HG03045 (cell line): Measurements from ENCODE around the gene ATF5.

Source experiments
- ATAC-seq: cut with Tn5 transposase; IDR thresholded peaks from one replicate; pipeline ENCODE4 v1.9.1; 2021; ENCODE audit warnings: mild to moderate bottlenecking, moderate library complexity; ENCODE audit not compliant: unreplicated experiment

Gene ATF5

DNA sequence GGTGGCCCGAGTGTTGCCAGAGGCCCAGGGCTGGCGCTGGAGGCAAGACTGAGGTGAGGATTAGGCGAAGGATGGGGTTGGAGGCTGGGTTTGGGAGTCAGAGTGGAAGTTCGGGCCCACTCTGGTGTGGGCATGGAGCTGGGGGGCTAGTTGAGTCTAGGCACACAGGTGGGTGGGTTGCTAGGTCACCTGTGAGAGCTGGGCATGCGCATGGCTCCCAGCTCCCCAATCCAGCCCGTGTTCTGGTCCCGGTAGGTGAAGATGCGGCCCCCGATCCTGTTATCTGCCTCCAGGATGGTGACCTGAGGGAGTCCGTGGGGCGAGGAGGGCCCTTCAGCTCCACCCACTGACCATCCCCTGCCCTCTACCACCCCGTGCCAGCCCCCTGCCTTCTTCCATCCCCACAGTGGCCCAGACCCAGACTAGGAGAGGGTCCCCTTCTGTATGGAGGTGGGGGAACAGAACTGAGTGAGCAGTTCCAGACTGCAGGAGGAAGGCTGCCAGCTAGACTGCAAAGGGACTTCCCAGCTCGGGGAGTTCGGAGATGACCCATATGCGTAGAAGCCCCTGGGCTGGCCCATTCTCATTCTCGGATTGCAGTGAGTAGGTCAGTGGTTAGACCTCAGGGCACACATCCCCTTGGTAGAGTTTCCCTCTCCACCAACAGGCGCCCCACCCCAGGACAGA lies 34.0 kb upstream of the ATF5 start:
- no peak for ATAC-seq

GRCh38 chr19:49895566-49896297 lies 33.3 kb upstream of the ATF5 start:
- ATAC-seq, result no peak

GRCh38 chr19:49896863-49897621 lies 32.0 kb upstream of the ATF5 start, which contains the start of gene IL4I1:
Gene IL4I1, minus strand, starts transcription at chr19:49896887. Its CDS starts 727 bp downstream, at chr19:49896160.
- ATAC-seq, result no peak

DNA sequence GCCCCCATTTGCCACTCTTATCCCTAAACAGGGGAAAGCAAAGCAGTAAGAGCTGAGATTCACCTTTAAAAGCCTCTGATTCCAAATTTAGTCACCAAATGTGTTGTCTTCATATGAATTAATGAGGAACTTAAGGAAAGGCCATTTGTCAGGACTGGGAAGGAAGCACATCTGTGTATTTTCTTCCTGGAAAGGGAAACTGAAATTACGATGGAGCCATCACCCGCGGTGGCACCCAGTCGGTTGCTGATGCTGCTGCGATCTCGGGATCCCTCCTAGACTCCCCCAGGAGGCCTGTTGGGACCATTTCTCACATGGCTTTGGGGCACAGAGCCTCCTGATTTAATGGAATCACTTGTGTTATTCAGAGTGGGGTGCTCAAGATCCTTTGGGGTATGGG lies 24.9 kb upstream of the ATF5 start:
- no peak for ATAC-seq

GRCh38 chr19:49906879-49907564 lies 22.0 kb upstream of the ATF5 start:
- ATAC-seq, result no peak

DNA sequence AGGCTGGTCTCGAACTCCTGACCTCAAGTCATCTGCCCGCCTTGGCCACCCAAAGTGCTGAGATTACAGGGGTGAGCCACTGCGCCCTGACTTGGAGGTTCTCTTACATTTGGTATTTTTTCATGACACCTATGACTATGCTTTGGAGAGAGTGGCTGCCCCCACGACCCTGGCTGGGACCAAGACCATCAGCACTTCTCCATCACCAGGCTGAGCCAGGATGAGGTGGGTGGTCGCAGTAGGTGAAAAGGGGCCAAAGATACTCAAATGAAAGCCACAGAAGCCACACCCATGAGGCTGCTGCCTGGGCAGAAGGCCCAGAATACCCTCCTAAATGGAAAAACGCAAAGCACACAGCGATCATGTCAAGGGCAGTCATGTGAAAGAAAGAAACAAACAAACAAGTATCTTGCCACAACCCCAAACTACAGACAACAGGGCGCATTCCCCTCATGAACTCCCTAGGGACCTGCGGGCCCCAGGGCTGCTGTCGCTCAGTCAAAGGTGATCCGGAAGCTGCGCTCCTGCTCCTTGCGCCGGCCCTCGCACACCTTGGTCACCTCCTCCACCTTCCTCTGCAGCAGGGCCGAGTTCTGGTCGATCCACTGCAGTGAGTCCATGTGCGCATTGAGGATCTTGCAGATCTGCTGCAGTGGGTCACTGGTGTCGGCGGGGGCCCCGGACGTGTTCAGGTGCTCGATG lies 21.1 kb upstream of the ATF5 start:
- ATAC-seq, result no peak

DNA sequence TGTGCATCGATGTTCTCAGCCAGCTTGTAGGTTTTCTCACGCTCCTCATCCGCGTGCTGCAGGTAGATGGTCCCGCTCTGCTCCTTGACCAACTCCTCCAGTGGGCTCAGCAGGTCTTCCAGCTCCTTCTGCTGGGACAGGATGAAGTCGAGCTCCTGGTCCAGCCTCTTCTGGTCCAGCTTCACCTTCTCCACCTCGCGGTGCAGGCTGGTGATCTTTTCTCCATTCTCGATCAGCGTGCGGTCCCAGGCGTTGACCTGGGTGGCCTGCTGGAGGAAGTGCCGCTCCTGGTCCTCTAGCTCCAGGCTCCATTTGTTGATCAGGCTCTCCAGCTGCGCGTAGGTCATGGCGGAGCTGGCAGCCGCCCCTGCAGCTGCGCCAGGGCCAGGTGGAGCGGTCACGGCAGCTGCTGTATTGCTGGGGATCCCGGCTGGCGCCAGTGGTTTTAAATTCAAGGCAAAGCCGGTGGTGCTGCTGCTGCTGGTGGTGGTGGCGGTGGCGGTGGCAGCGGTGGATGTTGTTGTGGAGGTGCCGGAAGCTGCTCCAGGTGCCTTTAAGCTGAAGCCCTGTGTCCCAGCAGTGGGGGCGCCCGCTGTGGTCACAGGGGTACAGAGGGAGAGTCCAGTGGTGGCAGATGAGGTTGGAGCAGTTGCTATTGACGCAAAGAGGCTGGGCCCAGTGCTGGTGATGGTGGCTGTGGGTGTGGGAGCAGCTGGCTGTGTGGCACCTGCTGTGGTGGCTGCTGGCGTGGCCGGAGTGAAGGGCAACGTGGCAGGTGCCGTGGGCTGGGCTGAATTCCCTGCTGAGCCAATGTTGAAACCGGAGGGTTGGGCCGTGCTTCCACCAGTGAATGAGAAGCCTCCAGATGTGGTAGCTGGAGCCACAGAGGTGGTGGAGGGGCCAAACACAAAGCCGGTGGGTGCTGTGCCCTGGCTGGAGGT lies 20.3 kb upstream of the ATF5 start:
- no peak for ATAC-seq

- no peak for ATAC-seq
Measured at GRCh38 chr19:49910179-49910578, 18.8 kb upstream of the ATF5 start.

DNA sequence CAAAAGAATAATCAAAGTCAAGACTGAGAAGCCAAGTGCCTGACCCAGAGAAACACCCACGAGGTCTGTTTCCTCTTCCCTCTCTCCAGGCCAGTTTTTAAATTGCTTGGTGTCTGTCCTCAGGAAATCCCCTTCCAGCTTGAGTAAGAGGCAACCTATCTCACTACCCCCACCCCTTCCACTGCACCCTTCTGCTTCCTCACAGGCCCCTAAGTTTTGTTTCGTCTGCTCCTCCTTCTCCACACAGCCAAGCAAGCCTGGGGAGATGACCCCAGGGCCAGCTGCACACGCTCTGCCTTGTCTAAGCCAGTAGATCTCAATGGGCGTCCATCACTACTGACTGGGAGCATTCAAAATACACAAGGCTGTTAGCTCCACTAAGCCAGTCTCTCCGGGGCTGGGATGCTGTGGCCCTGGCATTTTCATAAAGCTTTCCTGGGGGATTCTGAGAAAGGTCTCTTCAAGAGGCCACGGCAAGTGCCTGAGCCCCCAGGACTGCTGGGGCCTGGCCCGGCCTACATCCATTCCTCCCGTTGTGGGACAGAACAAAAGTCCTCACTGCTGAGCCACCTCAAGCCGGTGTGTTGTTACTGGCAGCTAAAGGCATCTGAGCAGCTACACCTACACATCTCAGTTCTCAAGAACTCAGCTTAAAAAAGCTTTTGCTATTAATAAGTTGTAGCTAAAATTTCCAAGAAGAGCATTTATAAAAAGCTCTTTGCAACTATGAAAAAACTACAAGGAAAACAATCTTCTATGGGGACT lies 17.4 kb upstream of the ATF5 start:
- no peak for ATAC-seq

DNA sequence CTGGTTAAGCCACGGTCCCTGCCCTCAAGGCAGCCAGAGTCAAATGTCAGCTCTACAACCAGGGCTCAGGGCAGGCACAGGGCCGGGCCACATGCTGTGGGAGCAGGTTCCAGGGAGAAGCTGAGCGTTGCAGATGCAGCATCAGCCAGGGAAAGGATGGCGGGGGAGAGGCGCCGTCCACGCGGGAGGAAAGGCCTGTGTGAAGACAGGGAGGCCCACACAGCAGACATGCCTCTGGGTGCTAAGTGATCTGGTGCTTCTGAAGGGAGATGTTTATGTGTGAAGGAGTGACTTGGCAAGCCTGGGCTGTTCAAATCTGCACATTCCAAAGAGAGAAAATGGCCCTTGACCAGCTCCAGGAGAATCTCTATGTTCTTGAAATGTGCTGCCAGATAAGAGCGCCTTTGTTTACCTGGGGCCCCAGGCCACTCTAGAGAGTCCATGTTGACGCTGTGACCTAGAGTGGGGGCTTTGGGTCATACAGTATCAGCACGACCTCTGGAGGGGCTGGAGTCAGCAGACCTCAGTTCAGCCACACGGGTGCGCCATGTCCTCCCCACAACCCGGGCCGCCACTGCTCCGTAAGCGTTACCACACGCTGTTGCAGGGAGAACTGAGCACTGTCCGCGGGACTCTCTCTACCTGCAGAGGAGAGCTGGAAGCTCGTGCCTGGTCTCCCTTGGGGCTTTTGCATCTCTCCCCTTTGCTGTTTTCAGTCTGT lies 15.9 kb upstream of the ATF5 start:
- no peak for ATAC-seq

GRCh38 chr19:49913720-49914119 lies 15.3 kb upstream of the ATF5 start:
- ATAC-seq, result no peak

DNA sequence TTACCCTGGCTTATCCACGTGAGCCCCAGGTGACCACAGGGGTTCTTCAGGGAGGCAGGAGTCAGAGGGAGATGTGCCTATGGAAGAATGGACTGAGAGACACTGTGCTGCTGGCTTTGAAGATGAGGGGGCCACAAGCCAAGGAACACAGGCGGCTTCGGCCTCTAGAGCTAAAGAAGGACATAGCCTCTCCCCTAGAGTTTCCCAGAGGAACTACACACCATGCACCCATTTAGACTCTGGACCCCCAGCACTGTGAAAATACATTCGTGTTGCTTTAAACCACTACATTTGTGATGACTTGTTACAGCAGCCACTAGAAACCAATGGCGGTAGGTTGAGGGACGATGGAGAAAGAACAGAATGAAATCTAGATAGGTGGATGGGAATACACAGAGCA lies 13.7 kb upstream of the ATF5 start:
- ATAC-seq, result no peak

DNA sequence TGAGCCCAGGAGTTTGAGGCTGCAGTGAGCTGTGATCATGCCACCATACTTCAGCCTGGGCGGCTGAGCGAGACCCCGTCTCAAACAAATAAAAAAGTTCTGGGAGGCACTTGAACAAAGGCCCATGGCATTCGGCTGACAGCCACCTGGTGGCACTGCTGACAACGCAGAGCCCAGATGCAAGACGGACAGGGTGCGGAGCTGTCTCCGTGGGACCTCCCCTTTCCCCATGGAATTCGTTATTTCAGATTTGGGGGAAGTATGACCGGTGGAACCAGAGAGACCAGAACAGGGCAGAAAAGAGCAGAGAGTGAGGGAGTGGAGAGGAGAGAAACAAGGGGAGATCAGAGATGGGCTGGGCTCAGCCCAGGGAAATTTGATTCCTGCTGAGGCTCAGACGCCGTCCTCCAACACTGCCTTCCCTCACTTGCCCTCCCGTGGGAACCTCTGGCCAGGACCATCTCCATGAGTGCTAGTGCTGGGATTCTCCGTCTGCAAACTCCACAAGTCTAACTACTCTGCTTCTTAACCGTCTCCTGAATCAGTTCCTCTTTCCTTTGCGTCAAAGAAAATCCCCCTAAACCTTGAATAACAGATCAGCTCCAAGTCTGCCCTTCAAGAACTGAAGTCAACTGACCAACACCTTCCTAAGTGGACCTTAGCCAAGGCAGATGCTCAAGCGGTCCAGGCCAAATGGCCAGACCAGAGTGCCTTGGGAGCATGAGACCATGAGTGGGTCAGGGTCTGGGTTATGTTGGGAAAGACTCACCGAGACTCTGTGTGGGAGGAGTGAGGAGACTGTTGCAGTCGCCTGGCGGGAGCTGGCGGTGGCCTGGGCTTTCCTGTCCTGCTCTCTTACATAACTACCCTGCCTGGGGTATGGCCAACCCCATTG lies 11.9 kb upstream of the ATF5 start:
- no peak for ATAC-seq

DNA sequence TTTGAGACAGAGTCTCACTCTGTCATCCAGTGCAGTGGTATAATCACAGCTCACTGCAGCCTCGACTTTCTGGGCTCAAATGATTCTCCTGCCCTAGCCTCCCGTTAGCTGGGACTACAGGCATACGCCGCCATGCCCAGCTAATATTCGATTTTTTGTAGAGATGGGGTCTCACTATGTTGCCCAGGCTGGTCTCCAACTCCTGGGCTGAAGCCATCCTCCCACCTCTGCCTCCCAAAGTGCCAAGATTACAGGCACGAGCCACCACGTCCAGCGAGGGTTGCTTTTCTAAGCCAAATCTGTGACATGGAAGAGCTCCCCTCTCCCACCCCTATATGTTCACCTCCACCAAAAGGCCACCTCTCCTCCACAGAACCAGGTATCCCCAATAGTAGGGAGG lies 10.9 kb upstream of the ATF5 start:
- ATAC-seq, result no peak

GRCh38 chr19:49920624-49921363 lies 8.2 kb upstream of the ATF5 start:
- no peak for ATAC-seq
